Measurements from ENCODE around the gene ANKIB1.
A peak's percentile ranks its signal among the peaks of the same experiment; 100 is the strongest.

The ANKIB1 gene

GRCh38 chr7:92245487-92246359 lies at the start of gene ANKIB1, which contains the start of gene KRIT1:
Gene ANKIB1 (plus strand): TSS chr7:92245974. CDS start chr7:92294979, 49,005 bp downstream.
Gene KRIT1 (minus strand): TSS chr7:92245914. CDS start chr7:92242135, 3,779 bp downstream.
- peaks cover 25% of the 10 kb centered on the region for H3K4me1 Mint-ChIP-seq
- peak within 1 kb of the TSS; percentile 98 for H3K4me3 Mint-ChIP-seq
- H3K36me3 Mint-ChIP-seq: no peaks in the 10 kb centered on the region
- H3K9me3 Mint-ChIP-seq: no peaks in the 10 kb centered on the region
- no peaks in the 10 kb centered on the region for H3K27me3 Mint-ChIP-seq
- H3K27ac Mint-ChIP-seq: peak within 1 kb of the TSS; percentile 100
- peak; percentile 85 for ATAC-seq (ENCODE audit: low read depth)
- DNase-seq (ENCODE audit: low spot score in 2 of 2): peak; percentile 77 to 83

DNA sequence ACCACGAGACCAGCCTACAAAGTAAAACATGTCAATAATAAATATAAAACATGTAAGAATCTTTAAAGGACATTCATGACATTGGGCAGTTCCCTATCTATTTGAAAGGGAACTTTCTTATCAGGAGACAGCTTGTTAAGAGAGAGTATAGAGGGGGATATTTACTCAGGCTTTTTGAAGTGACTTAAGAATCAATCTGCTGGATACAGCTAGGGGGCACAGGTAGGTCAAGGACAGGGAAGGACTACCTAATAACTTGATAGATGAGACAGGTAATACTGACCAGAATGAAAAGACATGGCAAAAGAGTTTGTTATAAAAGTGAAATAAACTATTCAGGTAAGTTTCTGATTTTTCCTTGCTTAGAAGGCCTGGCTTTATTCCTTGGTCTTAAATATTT lies 45.0 kb upstream of the ANKIB1 start:
- peaks cover 2% of the 10 kb centered on the region for H3K4me1 Mint-ChIP-seq
- no peaks in the 10 kb centered on the region for H3K27me3 Mint-ChIP-seq
- ATAC-seq (ENCODE audit: low read depth) (no peak), DNase-seq (ENCODE audit: low spot score in 2 of 2) (no peak)
- H3K9me3 Mint-ChIP-seq: no peaks in the 10 kb centered on the region
- H3K27ac Mint-ChIP-seq: no peak overlapping the region
- H3K4me3 Mint-ChIP-seq: no peak overlapping the region
- H3K36me3 Mint-ChIP-seq: peaks cover 35% of the 10 kb centered on the region

- H3K27me3 Mint-ChIP-seq: no peaks in the 10 kb centered on the region
- peaks cover 58% of the 10 kb centered on the region for H3K36me3 Mint-ChIP-seq
- H3K4me3 Mint-ChIP-seq: no peak overlapping the region
- DNase-seq (ENCODE audit: low spot score in 2 of 2) (no peak), ATAC-seq (ENCODE audit: low read depth) (no peak)
- H3K9me3 Mint-ChIP-seq: peaks cover 12% of the 10 kb centered on the region
- no peak overlapping the region for H3K27ac Mint-ChIP-seq
- H3K4me1 Mint-ChIP-seq: peaks cover 2% of the 10 kb centered on the region
Measured at GRCh38 chr7:92205987-92206386, 39.8 kb upstream of the ANKIB1 start.

- Mint-ChIP-seq H3K36me3 (peaks cover 62% of the 10 kb centered on the region), H3K27me3 (no peaks in the 10 kb centered on the region), H3K9me3 (peaks cover 15% of the 10 kb centered on the region), H3K27ac (no peak overlapping the region), H3K4me3 (no peak overlapping the region), H3K4me1 (peaks cover 2% of the 10 kb centered on the region)
- no peak for DNase-seq (ENCODE audit: low spot score in 2 of 2)
- ATAC-seq (ENCODE audit: low read depth): no peak
Measured at GRCh38 chr7:92206672-92207071, 39.1 kb upstream of the ANKIB1 start.

- H3K9me3 Mint-ChIP-seq: no peaks in the 10 kb centered on the region
- H3K36me3 Mint-ChIP-seq: peaks cover 29% of the 10 kb centered on the region
Measured at GRCh38 chr7:92221766-92222165, 24.0 kb upstream of the ANKIB1 start.

DNA sequence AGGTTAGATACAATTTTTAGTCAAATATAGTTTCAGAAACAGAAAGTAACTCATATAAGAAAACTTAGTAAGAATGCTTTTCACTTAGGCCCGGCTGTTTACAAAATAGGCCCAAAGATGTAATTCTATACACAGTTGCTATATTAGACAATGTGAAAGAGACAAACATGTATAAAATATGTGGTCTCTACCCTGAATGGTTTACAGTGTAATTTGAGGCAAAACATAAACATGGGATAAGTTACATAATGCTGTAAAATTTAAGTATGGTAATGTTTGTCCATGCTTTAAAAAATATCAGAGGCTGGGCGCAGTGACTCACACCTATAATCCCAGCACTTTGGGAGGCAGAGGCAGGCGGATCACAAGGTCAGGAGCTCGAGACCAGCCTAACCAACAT lies 18.8 kb upstream of the ANKIB1 start:
- H3K36me3 Mint-ChIP-seq: peaks cover 33% of the 10 kb centered on the region
- H3K4me3 Mint-ChIP-seq: no peak overlapping the region
- H3K4me1 Mint-ChIP-seq: no peaks in the 10 kb centered on the region
- no peak for ATAC-seq (ENCODE audit: low read depth)
- H3K9me3 Mint-ChIP-seq: peaks cover 3% of the 10 kb centered on the region
- DNase-seq (ENCODE audit: low spot score in 2 of 2): no peak
- H3K27ac Mint-ChIP-seq: no peak overlapping the region
- no peaks in the 10 kb centered on the region for H3K27me3 Mint-ChIP-seq

More at GRCh38 chr7:92221766-92222165, 24.0 kb upstream of the ANKIB1 start:
- Mint-ChIP-seq H3K4me3 (no peak overlapping the region), H3K4me1 (no peaks in the 10 kb centered on the region), H3K27ac (no peak overlapping the region), H3K27me3 (no peaks in the 10 kb centered on the region)
- DNase-seq (ENCODE audit: low spot score in 2 of 2) (no peak), ATAC-seq (ENCODE audit: low read depth) (no peak)

DNA sequence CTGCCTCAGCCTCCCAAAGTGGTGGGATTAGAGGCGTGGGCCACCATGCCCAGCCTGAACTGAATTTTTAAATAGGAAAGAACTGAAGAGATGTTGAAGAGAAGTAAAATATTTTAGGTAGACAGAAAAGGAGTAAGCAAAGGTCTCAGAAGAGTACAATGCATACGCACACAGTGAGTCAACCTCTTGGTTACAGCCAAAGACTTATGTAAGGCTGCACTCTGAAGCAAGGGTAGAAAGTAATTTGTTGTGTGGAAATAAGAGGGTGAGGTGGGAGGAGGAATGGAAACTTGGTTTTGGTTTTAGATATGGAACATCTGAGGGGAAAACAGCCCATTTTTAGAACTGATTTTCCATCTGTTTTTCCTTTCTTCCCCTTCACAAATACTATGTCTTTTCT lies 17.7 kb upstream of the ANKIB1 start:
- Mint-ChIP-seq H3K36me3 (peaks cover 37% of the 10 kb centered on the region), H3K4me3 (no peak overlapping the region)

GRCh38 chr7:92228742-92229141 lies 17.0 kb upstream of the ANKIB1 start:
- Mint-ChIP-seq H3K27ac (no peak overlapping the region), H3K4me3 (no peak overlapping the region), H3K36me3 (peaks cover 42% of the 10 kb centered on the region), H3K27me3 (no peaks in the 10 kb centered on the region), H3K4me1 (no peaks in the 10 kb centered on the region), H3K9me3 (peaks cover 3% of the 10 kb centered on the region)
- ATAC-seq (ENCODE audit: low read depth) (no peak), DNase-seq (ENCODE audit: low spot score in 2 of 2) (no peak)

More for the DNA sequence above, 17.7 kb upstream of the ANKIB1 start:
- ATAC-seq (ENCODE audit: low read depth) (no peak), DNase-seq (ENCODE audit: low spot score in 2 of 2) (no peak)
- Mint-ChIP-seq H3K4me1 (no peaks in the 10 kb centered on the region), H3K9me3 (peaks cover 3% of the 10 kb centered on the region), H3K27me3 (no peaks in the 10 kb centered on the region), H3K27ac (peak overlapping the region; percentile 45)

- H3K36me3 Mint-ChIP-seq: peaks cover 51% of the 10 kb centered on the region
- H3K27ac Mint-ChIP-seq: peak overlapping the region; percentile 35
- H3K27me3 Mint-ChIP-seq: no peaks in the 10 kb centered on the region
Measured at GRCh38 chr7:92230547-92230946, 15.2 kb upstream of the ANKIB1 start.

DNA sequence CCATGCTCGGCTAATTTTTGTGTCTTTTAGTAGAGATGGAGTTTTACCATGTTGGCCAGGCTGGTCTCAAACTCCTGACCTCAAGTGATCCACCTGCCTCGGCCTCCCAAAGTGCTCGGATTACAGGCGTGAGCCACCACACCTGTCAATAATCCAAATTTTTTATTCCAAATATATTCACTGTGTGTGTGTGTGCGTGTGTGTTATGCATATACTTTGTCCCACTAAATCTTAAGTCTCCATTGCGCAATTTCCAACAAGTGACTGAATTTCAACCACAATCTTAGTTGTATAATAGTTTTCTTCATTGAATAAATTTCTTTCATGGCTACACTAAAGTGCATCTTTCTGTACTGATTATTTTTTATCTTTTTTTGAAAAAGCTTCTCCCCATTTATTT lies 2.8 kb upstream of the ANKIB1 start:
- Mint-ChIP-seq H3K4me3 (no peak overlapping the region), H3K9me3 (no peaks in the 10 kb centered on the region), H3K27me3 (no peaks in the 10 kb centered on the region), H3K36me3 (peaks cover 4% of the 10 kb centered on the region), H3K27ac (no peak overlapping the region), H3K4me1 (peaks cover 24% of the 10 kb centered on the region)
- no peak for DNase-seq (ENCODE audit: low spot score in 2 of 2)
- no peak for ATAC-seq (ENCODE audit: low read depth)

More at GRCh38 chr7:92230547-92230946, 15.2 kb upstream of the ANKIB1 start:
- DNase-seq (ENCODE audit: low spot score in 2 of 2) (no peak), ATAC-seq (ENCODE audit: low read depth) (no peak)
- H3K4me1 Mint-ChIP-seq: no peaks in the 10 kb centered on the region
- H3K9me3 Mint-ChIP-seq: peaks cover 3% of the 10 kb centered on the region
- no peak overlapping the region for H3K4me3 Mint-ChIP-seq

DNA sequence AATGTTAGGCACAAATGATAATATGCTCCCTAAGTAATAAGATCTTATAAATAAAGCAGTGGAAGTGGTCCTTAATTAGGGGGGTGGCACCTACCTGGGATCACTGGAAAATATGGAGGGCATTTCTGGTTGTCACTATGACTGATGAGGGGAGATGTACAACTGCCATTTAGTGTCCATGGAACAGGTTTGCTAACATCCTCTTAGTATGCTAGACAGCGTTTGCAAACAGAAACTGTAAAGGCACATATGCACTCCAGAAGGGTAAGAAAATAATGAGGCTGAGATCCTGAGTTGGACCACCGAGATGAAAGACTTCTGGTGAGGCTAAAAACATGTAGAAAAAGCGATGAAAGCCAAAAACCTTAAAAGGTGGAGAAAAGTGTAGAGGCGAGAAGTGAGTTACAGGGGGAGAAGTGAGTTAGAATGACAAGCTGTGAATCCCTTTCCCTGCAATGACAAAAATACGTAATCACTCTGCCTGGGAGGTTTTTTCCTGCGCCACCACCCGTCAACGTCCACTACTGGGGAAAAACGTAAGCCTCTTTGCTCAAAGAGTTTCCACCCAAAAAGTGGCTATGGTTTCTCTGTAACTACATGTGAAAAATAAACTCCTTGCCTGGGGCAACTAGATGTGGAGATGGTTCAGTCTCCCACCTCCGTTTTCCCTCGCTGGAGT lies 827 bp upstream of the ANKIB1 start:
- peak overlapping the region; percentile 100 for H3K27ac Mint-ChIP-seq
- ATAC-seq (ENCODE audit: low read depth): peak; percentile 9
- no peaks in the 10 kb centered on the region for H3K27me3 Mint-ChIP-seq
- no peaks in the 10 kb centered on the region for H3K36me3 Mint-ChIP-seq
- no peaks in the 10 kb centered on the region for H3K9me3 Mint-ChIP-seq
- peaks cover 25% of the 10 kb centered on the region for H3K4me1 Mint-ChIP-seq
- peak; percentile 2 to 14 for DNase-seq (ENCODE audit: low spot score in 2 of 2)
- peak overlapping the region; percentile 98 for H3K4me3 Mint-ChIP-seq

GRCh38 chr7:92246360-92247101 lies 757 bp downstream of the ANKIB1 start:
- Mint-ChIP-seq H3K4me1 (peaks cover 26% of the 10 kb centered on the region), H3K9me3 (no peaks in the 10 kb centered on the region), H3K4me3 (peak overlapping the region; percentile 79), H3K27ac (peak overlapping the region; percentile 81), H3K27me3 (no peaks in the 10 kb centered on the region), H3K36me3 (peaks cover 2% of the 10 kb centered on the region)
- ATAC-seq (ENCODE audit: low read depth): peak; percentile 30
- DNase-seq (ENCODE audit: low spot score in 2 of 2): peak in 1 of 2 donors; percentile 7

- H3K27ac Mint-ChIP-seq: no peak overlapping the region
- no peak for ATAC-seq (ENCODE audit: low read depth)
- no peaks in the 10 kb centered on the region for H3K27me3 Mint-ChIP-seq
- peaks cover 30% of the 10 kb centered on the region for H3K4me1 Mint-ChIP-seq
- peaks cover 3% of the 10 kb centered on the region for H3K9me3 Mint-ChIP-seq
- no peak for DNase-seq (ENCODE audit: low spot score in 2 of 2)
- no peak overlapping the region for H3K4me3 Mint-ChIP-seq
- H3K36me3 Mint-ChIP-seq: peaks cover 15% of the 10 kb centered on the region
Measured at GRCh38 chr7:92250603-92251002, 4.8 kb downstream of the ANKIB1 start.

DNA sequence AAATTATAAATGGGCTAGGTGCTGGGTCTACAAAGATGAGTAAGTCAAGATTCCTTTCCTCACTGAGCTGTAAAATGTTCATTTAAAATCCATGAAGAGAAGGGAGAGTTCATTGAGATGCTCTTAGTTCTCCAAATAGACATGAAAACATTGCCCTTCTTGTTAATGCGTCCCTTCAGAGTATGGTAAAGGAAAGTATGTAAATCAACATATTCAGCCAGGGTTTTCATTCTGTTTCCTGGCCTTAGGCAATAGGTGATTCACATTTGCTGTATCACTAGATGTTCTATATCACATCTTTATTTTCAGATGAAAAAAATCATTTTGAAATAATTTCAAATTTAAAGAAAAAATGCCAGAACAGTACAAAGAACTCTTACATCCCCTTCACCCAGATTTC lies 5.4 kb downstream of the ANKIB1 start:
- DNase-seq (ENCODE audit: low spot score in 2 of 2) (no peak), ATAC-seq (ENCODE audit: low read depth) (no peak)
- H3K4me1 Mint-ChIP-seq: peaks cover 31% of the 10 kb centered on the region
- no peaks in the 10 kb centered on the region for H3K27me3 Mint-ChIP-seq
- peaks cover 15% of the 10 kb centered on the region for H3K36me3 Mint-ChIP-seq
- no peak overlapping the region for H3K27ac Mint-ChIP-seq
- peaks cover 3% of the 10 kb centered on the region for H3K9me3 Mint-ChIP-seq
- H3K4me3 Mint-ChIP-seq: no peak overlapping the region
